Measurements from ENCODE around the gene HSPA12B.
"Not testable (repeated sequence)": the region's sequence is repeated elsewhere in the genome, so short reads cannot be mapped to it uniquely, and the experiment has no call there.

Gene HSPA12B

GRCh38 chr20:3786126-3786484, 53.6 kb downstream of the HSPA12B start:
- peak; percentile 80 for DNase-seq

DNA sequence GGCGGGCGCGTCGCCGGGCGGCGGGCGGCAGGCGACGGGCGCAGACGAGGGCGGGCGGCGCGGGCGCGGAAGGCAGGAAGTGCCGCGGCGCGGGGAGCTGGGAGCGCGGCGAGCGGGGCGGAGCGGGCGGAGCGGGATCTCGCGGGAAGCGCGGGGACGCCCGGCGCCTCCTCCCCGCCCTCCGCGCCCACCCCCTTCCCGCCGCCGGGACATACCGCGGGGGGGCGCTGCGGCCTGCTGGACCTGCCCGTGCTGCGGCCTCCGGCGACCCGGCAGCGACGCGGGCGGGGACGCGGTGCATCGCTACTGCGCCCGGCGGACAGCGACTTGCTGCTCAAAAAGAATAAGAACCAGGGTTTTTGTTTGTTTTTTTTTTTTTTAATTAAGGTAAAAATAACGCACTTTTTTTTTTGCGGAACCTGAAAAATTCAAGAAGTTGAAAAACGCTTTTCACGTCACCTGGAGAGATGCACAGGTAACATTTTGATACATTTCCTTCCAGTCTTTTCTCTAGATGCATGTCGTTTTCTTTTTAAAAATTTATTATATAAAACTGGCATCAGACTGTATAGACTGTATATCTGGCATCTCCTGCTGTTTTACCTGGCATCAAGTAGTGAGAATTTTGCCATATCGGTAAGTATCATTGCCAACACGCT, 54.3 kb downstream of the HSPA12B start, which contains the start of gene CENPB:
Gene CENPB (minus strand): TSS at position 76 of the 659 bp plus-strand sequence. CDS start 257 bp downstream, outside the sequence.
- DNase-seq, result peak; percentile 57

GRCh38 chr20:3787324-3788014, 55.0 kb downstream of the HSPA12B start:
- DNase-seq, result no peak

DNA sequence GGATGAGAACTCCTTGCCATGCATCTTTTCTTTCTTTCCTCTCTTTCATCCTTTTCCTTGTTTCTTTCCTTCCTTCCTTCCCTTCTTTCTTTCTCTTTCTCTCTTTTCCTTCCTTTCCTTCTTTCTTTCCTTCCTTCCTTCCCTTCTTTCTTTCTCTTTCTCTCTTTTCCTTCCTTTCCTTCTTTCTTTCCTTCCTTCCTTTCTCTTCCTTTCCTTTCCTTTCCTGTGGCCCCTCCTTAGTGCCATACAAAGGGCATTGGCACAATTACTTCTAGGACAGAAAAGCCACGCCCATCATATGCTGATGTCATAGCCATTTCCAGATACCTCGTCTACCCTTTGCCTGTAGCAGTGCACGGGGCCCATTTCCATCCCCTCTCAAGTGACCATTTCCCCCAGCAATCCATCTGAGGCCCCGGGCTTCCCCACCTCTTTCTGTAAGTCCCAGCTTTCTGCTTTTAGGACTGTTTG, 56.2 kb downstream of the HSPA12B start:
- DNase-seq, result no peak

GRCh38 chr20:3789201-3789600, 56.7 kb downstream of the HSPA12B start:
- DNase-seq, result not testable (repeated sequence)

DNA sequence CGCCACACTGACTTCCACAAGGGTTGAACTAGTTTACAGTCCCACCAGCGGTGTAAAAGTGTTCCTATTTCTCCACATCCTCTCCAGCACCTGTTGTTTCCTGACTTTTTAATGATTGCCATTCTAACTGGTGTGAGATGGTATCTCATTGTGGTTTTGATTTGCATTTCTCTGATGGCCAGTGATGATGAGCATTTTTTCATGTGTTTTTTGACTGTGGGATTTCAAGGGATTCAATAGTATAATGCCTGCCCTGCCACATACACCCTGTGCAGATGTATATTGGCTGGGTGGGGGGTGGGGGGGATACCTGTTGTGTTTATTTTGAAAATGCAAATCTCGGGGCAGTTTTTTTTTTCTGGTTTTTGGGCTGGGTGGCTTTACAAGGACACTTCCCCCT, 61.7 kb downstream of the HSPA12B start:
- not testable (repeated sequence) for DNase-seq

DNA sequence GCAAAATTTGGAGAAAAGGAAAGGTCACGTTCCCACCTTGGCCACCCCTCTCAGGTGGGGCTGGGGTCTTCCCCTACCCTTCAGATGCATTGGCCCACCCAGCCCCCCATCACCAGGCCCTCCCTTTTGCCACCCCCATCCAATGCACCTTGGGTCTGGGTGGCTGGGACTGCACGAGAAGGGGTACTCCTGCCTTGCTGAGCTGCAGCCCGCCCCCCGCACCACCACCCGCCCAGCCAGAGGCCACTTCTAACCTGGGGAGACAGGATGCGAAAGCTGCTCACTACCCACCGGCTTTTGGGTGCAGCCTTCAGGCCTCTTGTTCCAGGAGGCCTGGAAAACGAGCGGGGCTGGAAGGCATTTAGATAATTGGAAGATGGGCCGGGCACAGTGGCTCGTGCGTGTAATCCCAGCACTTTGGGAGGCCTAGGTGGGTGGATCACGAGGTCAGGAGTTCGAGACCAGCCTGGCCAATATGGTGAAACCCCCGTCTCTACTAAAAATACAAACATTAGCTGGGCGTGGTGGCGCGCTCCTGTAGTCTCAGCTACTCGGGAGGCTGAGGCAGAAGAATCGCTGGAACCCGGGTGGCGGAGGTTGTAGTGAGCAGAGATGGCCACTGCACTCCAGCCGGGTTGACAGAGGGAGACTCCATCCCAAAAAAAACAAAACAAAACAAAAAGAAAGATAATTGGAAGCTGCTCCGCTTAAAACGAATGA, 62.4 kb downstream of the HSPA12B start:
- no peak for DNase-seq

DNA sequence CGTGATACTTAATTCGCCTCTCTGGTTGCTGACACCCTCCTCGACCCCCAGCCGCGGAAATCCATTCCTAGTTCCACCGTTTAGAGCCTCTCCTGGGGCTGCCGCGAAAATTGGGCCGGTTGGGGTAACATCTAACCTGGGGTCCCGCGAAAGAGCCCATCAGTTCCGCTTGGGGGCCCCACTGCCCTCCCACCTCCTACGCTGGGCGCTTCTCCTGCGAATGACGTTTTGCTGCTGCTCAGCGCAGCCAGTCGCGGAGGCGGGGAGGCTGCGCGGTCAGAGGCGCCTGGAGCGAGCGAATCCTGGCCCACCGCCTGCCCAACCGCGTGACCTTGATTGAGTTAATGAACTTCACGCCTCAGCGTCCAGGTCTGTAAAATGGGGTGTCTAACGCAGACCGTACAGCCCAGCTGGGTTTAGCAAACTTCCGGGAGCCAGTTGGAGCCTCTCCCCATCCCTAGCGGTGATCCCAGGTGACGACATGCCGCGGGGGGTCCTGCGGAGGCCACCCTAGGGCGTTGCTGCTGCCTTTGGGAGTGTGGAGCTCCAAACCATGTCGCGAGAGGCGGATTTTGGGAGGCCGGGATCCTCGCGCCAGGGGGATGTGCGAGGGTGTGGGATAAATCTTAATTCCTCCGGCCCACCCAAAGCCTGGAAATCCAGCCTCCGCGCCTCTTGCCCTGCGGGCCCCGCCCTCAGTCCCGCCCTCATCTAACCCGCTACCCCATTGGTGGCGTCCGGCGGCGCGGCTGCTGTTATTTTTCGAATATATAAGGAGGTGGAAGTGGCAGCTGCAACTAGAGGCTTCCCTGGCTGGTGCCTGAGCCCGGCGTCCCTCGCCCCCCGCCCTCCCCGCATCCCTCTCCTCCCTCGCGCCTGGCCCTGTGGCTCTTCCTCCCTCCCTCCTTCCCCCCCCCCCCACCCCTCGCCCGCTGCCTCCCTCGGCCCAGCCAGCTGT, 63.3 kb downstream of the HSPA12B start, which contains the start of gene CDC25B:
Gene CDC25B (plus strand): TSS at position 800 of the 958 bp plus-strand sequence. CDS start 222 bp downstream, outside the sequence.
- DNase-seq, result peak; percentile 92

- peak; percentile 70 for DNase-seq
These were observed 64.2 kb downstream of the HSPA12B start for GRCh38 chr20:3796477-3797225.

DNA sequence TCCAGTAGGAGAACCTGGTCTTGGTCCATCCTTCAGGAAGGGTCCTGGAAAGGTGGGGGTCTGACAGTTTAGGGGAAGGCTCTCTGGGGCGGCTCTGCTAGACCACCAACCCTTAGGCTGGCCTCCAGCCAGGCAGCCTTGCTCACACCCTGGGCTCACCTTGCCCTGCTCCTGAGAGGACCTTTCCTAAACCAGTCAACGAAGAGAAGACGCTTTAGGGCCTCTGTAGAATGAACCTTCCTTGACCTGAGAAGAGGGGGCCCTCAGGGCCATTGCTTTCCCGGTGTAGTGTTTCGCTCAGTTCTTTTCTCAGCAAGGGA, 64.7 kb downstream of the HSPA12B start:
- DNase-seq, result no peak

DNA sequence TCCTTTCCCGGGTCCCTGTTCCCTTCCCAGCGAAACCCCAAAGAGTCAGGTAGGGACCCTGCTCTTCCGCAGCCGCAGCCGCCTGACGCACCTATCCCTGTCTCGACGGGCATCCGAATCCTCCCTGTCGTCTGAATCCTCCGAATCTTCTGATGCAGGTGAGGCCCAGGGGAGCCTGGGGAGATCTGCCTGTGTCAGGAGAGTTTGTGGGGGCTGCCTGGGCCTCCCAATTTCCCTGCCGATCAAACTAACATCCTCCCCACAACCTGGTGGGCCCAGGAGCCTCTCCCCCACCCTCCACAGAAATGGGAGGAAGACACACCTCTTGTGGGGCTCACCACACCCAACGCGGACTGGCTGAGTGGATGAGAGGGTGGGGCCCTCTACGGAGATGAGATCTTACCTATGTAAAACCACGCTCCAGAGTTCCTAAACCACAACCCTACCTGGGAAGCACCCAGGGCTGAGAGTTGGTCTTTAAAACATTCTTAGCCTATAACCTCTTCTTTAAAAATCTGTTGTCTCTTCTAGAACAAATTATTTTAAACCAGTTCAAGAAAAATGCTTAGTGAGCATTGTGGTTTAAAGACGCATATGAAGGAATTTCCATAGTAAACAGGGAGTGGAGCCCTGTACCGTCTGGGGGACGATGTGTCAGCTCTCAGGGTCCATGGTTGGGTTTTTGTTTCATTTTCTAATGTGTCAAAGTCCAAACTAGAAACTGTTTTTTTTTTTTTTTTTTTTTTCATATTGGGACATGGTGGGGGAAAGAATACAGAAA, 65.3 kb downstream of the HSPA12B start:
- DNase-seq, result no peak

- DNase-seq, result no peak
These were observed 65.9 kb downstream of the HSPA12B start for GRCh38 chr20:3798373-3798768.

DNA sequence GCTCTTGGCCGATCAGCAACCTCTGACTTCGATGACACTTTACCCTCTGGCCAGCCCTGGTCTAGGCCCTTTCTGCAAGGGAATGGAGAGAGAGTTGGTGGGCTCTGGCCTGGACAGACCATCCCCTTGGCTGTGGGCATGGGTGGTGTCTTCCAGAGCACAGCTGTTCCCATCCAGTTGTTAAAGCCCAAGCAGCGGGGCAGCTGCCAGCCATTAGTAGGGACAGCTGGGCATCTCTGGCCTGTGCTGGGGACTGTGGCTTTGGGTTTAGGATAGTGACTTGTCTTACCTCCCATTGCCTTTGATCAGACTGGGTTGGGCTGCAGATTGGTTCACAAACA, 66.4 kb downstream of the HSPA12B start:
- DNase-seq, result no peak

DNA sequence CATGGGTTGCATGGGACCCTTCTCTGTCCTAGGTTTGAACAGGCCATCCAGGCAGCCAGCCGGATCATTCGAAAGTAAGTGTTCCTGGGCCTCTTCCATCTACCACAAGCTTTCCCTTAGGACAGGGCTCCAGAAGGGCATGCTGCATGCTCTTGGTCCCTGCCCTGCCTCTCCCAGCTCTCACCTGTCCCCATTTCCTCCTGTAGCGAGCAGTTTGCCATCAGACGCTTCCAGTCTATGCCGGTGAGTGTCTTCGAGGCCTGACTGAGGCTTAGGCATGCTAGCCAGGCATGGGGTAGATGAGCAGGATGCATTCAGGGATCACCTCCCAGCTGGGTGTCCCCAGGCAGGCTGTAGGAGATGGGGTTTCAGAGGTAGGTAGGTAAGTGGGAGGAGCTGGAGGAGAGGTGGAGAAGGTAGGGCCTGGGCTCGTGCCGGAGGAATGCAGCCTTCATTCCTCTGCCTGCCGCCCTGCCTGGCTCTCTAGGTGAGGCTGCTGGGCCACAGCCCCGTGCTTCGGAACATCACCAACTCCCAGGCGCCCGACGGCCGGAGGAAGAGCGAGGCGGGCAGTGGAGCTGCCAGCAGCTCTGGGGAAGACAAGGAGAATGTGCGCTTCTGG, 67.9 kb downstream of the HSPA12B start:
- DNase-seq, result no peak

GRCh38 chr20:3800878-3801260, 68.4 kb downstream of the HSPA12B start:
- DNase-seq, result no peak

DNA sequence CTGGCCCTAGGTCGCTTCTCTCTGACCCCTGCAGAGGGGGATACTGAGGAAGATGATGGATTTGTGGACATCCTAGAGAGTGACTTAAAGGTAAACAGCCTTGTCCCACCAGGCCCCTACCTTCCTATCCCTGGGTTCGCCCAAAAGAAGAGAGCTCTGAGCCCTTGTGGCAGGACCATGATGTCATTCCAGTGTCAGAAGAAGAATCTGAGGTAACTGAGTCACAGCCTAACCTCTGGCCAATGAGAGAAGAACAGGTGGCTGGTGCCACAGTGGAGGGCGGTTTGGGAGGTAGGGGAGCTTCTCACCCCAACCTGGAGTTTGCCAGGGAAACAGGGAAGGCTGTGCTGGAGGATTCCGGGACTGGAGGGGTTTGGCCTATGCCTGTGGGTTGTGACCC, 68.8 kb downstream of the HSPA12B start:
- no peak for DNase-seq

- no peak for DNase-seq
These were observed 69.4 kb downstream of the HSPA12B start for GRCh38 chr20:3801846-3802245.

Measured in right kidney (tissue), 1 donor.